Stimulated activated naive CD8-positive, alpha-beta T cell treated with anti-CD3 and anti-CD28 coated beads, Interleukin-15, Interleukin-2, amounts not matched to agents 100 U/mL and 50 U/mL, for 24 hours (primary cell): ENCODE results near the gene PDRG1.

Source experiments
- ATAC-seq: fragments of 150-1000 bp; cut with Tn5 transposase; one replicate; pipeline ENCODE4 v1.10.0; 2021
- DNase-seq: peaks from one replicate; pipeline ENCODE4 v3.0.0; 2021

PDRG1 gene

GRCh38 chr20:31907046-31907445, 44.8 kb downstream of the PDRG1 start:
- ATAC-seq (no peak), DNase-seq (no peak)

DNA sequence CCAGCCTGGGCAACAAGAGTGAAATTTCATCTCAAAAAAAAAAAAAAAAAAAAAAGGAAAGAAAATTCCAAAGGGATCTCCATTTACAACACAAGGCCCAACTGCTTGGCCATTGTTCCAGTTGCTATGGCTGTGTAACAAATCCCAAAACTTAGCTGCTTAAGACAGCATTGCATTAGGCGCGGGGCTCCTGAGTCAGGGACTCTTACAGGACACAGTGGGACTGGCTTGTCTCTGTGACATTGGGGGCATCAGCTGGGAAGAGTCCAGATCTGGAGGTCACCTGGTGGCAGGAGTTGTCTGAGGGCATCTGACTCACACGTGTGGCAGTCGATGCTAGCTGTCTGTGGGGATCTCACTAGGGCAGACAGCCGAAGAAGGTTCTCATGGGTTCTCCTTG, 45.8 kb downstream of the PDRG1 start:
- no peak for DNase-seq
- no peak for ATAC-seq

- ATAC-seq = no peak
These were observed 48.0 kb downstream of the PDRG1 start for GRCh38 chr20:31903627-31904386.

GRCh38 chr20:31901615-31902014, 50.2 kb downstream of the PDRG1 start:
- DNase-seq = no peak
- ATAC-seq = no peak

More at GRCh38 chr20:31903627-31904386, 48.0 kb downstream of the PDRG1 start:
- no peak for DNase-seq

DNA sequence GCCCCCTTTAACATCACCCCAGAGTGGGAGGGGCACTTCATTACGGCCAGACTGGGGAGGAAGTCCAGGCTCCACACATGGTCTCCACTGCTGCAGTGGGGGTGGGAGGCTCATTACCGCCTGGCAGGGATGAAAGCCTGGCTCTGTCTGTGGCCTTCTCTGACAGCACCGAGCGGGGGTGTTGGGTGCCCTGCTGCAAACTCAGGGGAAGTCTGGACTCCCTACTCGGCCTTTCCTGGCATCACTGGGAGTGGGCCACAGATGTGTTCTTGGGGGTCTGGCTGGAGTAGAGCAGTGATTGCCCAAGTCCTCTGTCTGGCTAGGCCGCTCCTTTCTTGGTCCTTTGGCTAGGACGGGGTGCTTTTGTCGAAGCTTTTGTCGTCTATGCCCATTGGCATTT, 54.3 kb downstream of the PDRG1 start:
- no peak for DNase-seq
- no peak for ATAC-seq

DNA sequence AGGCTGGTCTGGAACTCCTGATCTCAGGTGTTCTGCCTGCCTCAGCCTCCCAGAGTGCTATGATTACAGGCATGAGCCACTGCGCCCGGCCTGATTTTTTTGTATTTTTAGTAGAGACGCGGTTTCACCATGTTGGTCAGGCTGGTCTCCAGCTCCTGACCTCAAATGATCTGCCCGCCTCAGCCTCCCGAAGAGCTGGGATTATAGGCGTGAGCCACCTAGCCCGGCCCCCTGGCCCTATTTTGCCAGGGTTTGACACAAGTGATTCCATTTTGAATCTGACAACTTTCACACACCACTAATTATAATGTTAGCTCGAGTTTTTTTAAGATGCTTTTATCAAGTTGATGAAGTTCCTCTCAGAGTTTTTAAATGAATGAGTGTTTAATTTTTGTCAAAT, 55.8 kb downstream of the PDRG1 start:
- ATAC-seq (no peak), DNase-seq (no peak)

DNA sequence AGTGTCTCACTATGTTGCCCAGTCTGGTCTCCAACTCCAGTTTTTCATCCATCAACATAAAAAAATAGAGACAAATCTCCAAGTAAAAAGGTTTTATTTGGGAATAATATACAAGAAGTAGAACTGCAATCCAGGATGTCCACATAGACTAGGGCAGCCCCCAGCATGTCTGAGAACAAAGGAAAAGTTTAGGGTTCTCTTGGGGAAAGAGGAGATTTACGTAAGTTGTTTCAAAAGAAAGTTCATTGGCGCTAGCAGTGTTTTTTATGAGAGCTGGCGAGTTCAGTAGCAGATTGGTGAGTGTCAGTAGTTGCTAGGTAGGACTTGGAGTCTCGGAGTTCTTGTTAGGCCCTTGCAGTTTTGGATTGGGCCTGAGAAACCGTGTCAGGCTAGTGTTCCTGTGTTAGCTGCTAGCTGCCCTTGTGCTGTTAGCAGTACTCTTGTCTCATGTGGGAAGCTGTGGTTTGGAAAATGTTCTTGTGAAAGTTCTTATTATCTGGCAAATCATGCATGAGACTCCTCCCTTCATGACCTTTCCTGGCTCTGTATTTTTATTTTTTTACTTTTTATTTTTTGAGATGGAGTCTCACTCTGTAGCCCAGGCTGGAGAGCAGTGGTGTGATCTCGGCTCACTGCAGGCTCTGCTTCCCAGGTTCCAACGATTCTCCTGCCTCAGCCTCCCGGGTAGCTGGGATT, 56.7 kb downstream of the PDRG1 start:
- peak; percentile 78 for ATAC-seq
- DNase-seq = peak; percentile 13
